HG03354 (cell line): Measurements from ENCODE around the gene CCRL2.

ENCODE experiments used
- ATAC-seq: cut with Tn5 transposase; IDR thresholded peaks from one replicate; pipeline ENCODE4 v1.9.1; 2021; ENCODE audit warnings: mild to moderate bottlenecking; ENCODE audit not compliant: unreplicated experiment, poor library complexity, severe bottlenecking

CCRL2 gene

GRCh38 chr3:46406788-46407611 is at the start of gene CCRL2, which contains the start of gene CCR5AS:
Gene CCRL2, plus strand, starts transcription at chr3:46407259. Its CDS starts 821 bp downstream, at chr3:46408080.
Gene CCR5AS, minus strand, starts transcription at chr3:46407066.
- ATAC-seq: peak; percentile 64

GRCh38 chr3:46358466-46358865 is 48.6 kb upstream of the CCRL2 start:
- ATAC-seq: no peak

GRCh38 chr3:46359733-46360493 is 47.1 kb upstream of the CCRL2 start:
- no peak for ATAC-seq

- ATAC-seq: no peak
Observed at GRCh38 chr3:46360907-46361306, 46.2 kb upstream of the CCRL2 start.

GRCh38 chr3:46361408-46362283 is 45.4 kb upstream of the CCRL2 start:
- no peak for ATAC-seq

GRCh38 chr3:46365041-46365440 is 42.0 kb upstream of the CCRL2 start:
- ATAC-seq: no peak

- no peak for ATAC-seq
Observed at GRCh38 chr3:46365737-46366524, 41.1 kb upstream of the CCRL2 start.

- no peak for ATAC-seq
Observed at GRCh38 chr3:46367811-46368210, 39.2 kb upstream of the CCRL2 start.

GRCh38 chr3:46368569-46368968 is 38.5 kb upstream of the CCRL2 start:
- ATAC-seq: no peak

GRCh38 chr3:46369151-46369550 is 37.9 kb upstream of the CCRL2 start:
- ATAC-seq: no peak

- ATAC-seq: peak; percentile 52
Observed at GRCh38 chr3:46369675-46370132, 37.4 kb upstream of the CCRL2 start.

- ATAC-seq: no peak
Observed at GRCh38 chr3:46370839-46371518, 36.1 kb upstream of the CCRL2 start, which contains the start of gene CCR5. Gene CCR5, plus strand, starts transcription at chr3:46370946. Its CDS starts 1,957 bp downstream, at chr3:46372903.

GRCh38 chr3:46371519-46372340 is 35.3 kb upstream of the CCRL2 start:
- ATAC-seq: no peak

- no peak for ATAC-seq
Observed at GRCh38 chr3:46372492-46373359, 34.3 kb upstream of the CCRL2 start.

GRCh38 chr3:46374755-46375154 is 32.3 kb upstream of the CCRL2 start:
- no peak for ATAC-seq

- ATAC-seq: no peak
Observed at GRCh38 chr3:46375218-46375617, 31.8 kb upstream of the CCRL2 start.

GRCh38 chr3:46375814-46376213 is 31.2 kb upstream of the CCRL2 start:
- ATAC-seq: no peak
